GM18502 (cell line): ENCODE data around the gene GRB7.
"Not testable (repeated sequence)": the region's sequence is repeated elsewhere in the genome, so short reads cannot be mapped to it uniquely, and the experiment has no call there.

Experiments
- ATAC-seq: cut with Tn5 transposase; IDR thresholded peaks from one replicate; pipeline ENCODE4 v1.9.1; 2021; ENCODE audit warnings: mild to moderate bottlenecking; ENCODE audit not compliant: unreplicated experiment, poor library complexity

Gene GRB7

GRCh38 chr17:39750131-39751015 lies 12.6 kb downstream of the GRB7 start:
- ATAC-seq: no peak

GRCh38 chr17:39751016-39751543 lies 13.3 kb downstream of the GRB7 start:
- ATAC-seq: no peak

GRCh38 chr17:39751637-39752036 lies 13.9 kb downstream of the GRB7 start:
- no peak for ATAC-seq

DNA sequence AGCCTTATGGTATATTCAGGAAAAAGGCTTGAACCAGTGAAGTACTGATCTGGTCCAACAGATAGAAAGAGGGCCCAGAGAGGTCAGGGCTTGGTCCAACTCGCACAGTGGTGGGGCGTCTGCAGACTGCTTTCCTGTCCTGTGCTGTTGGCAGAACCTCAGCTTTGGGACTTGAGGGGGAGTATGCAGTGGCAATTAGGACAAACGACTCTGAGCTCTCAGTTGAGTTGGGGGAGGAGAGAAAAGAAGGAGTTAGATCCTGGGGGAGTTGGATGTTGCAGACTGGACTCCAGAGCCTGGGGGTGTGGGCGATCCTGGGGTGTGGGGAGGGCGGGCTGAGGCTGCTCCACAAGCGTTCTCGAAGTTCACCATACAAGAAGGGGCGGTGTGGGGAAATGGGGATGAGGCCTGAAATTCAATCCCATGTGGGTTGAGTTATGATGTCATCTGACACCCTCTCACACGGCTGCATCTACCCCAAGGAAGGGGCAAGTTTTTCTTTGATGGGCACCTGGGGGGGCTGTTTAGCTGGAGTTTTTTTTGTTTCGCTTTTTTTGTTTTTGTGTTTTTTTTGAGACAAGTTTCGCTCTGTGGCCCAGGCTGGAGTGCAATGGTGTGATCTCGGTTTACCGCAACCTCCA lies 14.6 kb downstream of the GRB7 start:
- ATAC-seq: no peak

DNA sequence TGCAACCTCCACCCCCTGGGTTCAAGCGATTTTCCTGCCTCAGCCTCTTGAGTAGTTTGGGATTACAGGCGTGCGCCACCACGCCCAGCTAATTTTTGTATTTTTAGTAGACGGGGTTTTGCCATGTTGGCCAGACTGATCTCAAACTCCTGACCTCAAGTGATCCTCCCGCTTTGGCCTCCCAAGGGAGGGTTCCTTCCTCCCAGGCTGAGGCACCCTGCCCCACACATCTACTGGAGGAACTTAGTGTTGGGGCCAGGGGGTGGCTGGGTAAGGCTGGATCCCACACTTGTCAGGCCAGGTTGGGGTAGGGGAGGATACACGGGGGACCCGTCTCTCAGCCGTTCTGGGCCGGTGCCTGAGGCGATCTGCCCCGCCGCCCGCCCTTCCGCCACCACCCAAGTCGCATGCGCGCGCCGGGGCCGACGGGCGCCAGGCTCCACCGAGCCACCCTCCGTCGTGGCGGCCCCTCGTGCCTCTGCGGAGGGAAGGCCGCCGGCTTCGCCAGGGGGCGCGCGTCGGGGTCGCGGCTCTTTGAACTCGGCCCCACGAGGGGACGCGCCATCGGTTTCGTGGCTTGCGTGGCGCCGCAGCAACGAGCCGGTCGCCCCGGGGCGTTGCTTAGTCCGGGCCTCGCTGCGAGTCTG lies 15.9 kb downstream of the GRB7 start:
- peak; percentile 27 for ATAC-seq

- peak; percentile 61 for ATAC-seq
These were observed 16.6 kb downstream of the GRB7 start for GRCh38 chr17:39754161-39754957.

DNA sequence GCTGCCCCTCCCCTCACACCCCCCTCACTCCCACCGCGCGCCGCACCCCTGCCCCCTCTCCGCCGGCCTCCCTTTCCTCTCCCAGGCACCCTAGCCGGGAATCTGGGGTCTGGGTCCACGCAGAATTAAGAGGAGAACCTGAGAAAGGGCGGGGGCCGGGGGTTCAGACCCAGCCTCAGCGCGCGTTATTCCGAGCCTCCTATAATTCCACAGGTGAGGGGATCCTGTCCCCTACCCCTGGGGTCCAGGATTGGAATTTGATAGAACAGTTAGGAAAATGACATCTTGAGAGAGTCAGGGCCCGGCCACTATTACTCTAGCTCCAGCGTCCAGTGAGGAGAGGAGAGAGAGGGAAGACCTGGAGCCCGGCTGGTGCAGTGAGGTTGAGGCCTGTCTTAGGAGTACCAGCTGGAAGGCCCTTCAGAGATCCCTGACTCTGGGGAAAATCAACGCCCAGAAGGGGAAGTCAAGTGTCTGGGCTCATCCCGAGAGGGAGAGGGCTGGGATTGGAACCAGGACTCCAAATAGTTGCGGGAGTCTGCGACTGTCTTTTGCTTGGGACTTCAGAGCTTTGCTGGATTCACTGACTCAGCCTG lies 17.3 kb downstream of the GRB7 start:
- ATAC-seq: no peak

- peak; percentile 14 for ATAC-seq
These were observed 18.0 kb downstream of the GRB7 start for GRCh38 chr17:39755554-39756379.

DNA sequence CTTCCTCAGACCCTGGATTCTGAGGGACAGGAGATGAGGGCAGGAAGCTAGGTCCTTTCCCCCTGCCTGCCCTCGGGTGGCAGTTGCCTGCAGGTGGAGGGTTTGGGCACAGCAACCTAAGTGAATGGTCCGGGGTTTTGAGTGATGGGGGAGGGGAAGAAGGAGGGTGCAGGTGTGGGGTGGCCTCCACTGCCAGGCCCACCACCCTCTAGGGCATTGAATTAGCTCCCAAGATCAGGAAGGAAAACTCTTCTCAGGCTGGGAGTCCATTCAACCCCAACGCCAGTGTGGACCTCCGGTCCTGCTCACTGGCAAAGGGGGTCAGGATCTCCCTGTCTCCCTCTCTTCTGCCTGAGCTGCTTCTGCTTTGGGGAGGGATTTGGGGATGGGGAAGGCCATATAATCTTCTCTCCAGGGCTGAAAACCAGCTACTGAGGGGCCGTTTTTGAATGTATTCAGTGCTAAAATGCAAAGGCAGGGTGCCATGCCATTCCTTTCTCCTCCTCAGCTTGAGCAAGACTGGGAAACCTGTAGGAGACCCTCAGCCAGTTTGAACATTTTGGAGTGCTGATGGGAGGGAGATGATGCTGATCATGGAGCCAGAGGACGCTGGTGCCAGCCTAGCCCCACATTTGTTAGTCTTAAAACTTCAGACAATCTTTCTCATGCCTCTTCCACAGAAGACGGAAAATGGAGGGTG lies 18.8 kb downstream of the GRB7 start:
- ATAC-seq: no peak

GRCh38 chr17:39757176-39757662 lies 19.5 kb downstream of the GRB7 start:
- no peak for ATAC-seq

DNA sequence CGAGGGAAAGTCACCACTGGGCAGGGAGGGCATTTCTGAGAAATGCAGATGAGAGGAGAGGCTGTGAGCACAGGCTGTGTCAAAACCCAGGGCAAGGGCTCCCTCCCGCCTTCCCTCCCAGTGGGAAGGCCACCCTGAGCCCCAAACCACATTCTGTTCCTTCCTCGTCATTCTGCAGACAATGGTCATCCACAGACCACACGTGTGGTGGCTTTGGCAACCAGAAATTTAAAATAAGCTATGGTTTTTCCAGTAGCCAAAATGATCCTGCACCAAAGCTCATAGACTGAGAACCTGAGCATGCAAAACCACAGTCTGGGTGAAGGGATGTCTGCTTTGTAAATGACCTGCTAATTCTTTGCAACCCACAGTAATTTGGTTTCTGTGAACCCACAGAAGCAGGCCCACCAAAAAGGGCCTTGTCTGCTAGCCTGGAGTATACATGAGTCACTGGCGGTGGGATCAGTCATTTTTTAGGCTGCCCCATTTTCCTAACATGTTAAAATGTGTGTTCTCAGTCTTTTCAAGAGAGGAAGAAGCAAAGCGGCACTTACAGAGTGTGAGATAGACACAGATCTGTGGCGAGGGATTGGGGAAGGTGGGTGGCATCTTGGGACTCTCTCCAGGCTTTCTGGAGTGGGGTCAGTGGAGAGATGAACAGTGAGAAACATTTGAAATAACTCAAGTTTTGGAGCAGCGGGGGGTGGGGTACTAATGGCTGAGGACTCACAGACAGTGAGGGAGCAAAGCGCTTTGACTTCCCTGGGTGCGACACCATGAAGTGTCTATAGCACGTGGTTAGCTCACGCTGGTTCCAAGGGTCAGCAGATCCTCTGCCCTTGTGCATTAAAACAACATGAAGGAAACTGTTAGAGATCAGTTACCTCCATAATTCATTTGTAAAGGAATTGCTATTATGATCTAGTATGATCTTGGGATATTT lies 20.5 kb downstream of the GRB7 start:
- no peak for ATAC-seq

GRCh38 chr17:39759204-39759603 lies 21.5 kb downstream of the GRB7 start:
- ATAC-seq: no peak

DNA sequence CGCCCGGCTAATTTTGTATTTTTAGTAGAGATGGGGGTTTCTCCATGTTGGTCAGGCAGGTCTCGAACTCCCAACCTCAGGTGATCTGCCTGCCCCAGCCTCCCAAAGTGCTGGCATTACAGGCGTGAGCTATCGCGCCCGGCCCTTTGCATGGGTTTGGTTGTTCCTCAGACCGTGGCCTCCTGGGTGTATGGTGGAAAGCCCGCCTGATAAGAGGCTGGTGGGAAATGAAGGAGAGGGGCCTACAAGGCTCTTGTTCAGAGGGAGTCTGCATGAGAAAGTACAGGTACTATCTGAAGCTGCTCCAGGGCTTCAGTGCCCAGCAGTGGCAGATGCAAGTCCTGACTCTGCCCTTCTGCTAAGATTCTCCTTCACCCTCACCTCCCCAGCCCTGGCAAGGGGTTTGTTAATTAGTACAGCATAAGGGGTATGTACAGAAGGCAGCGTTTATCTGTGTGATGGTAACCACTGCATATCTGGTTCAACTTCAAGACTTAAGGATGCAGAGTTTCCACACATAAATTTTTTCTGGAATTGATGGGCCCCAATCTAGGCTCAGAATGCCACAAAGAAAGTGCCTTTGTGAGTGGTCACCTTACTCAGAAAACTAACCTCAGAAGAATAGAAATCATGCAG lies 24.2 kb downstream of the GRB7 start:
- no peak for ATAC-seq

DNA sequence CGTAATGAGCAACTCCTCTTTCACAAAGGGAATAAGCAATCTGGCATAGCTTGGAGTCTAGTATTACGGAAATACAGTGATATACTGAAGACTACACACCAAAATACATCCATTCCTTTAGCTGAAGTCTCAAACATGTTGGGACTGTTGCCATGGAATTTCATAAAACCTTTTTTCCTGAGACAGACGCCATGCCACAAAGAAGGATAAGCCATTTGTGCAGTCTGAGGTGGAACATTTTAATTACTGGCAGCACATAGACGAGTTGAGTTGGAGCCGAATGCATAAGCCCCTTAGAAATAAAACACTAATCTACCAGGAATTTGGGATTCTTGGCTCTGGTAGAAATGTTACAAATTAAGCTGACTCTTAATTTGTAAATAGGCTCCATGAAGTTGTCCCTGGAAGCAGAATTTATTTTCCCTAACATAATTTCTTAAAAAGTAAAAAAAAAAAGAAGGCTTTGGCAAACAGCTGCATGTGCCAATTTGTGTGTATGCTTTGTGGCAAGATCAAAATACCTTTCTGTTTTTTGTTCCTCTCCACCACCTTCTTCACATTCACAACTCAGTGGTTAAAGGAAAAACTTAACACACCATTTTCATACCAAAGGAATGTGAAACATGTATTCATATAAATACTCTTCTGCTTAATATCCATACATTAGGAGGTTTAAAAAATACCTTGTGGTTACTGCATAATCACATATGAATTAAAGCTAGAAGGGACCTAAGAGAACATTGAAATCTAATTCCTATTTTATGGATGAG lies 25.5 kb downstream of the GRB7 start:
- ATAC-seq: no peak

- ATAC-seq: not testable (repeated sequence)
These were observed 26.4 kb downstream of the GRB7 start for GRCh38 chr17:39764171-39764570.

DNA sequence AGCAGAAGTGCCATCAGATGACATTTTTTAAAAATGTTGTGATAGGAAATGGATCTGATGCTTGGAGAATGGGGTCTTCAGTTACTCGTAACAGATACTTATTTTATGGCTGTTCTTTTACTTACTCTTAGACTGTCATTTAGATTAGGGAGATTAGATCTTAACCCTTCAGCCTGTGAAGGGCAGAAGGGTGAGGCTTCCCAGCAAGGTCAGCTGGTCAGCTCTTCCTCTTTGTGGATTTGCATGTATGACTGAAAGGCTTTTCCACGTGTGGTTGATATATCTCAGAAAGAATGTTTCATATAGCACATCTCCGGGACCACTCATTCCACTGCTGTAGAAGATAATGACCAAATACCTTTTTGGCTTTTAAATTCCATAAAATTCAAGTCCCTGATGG lies 27.4 kb downstream of the GRB7 start:
- ATAC-seq: no peak
